Muscle layer of duodenum (tissue), 2 donors: Measurements from ENCODE around the gene GABRG3.

ENCODE experiments used
- H3K27ac ChIP-seq: one replicate; pipeline ENCODE4 v1.7.0; 2013; ENCODE audit warnings: mild to moderate bottlenecking, low read length
- H3K27me3 ChIP-seq: one replicate; pipeline ENCODE4 v1.7.0; 2013; ENCODE audit warnings: low read depth, mild to moderate bottlenecking, control low read depth, low read length
- H3K36me3 ChIP-seq, 2 donors: one replicate each; pipeline ENCODE4 v1.7.0; 2013; ENCODE audit warnings: low read length in 2 of 2, control low read depth in 1 of 2, mild to moderate bottlenecking in 1 of 2; ENCODE audit not compliant: insufficient read depth in 2 of 2, control insufficient read depth in 1 of 2
- H3K4me1 ChIP-seq, 2 donors: one replicate each; pipeline ENCODE4 v1.7.0; 2013; ENCODE audit warnings: low read length in 2 of 2, mild to moderate bottlenecking in 2 of 2, control low read depth in 1 of 2, moderate library complexity in 1 of 2; ENCODE audit not compliant: insufficient read depth in 2 of 2, control insufficient read depth in 1 of 2
- H3K4me3 ChIP-seq, 2 donors: one replicate each; pipeline ENCODE4 v1.7.0; 2013; ENCODE audit warnings: low read length in 2 of 2, low read depth in 1 of 2, mild to moderate bottlenecking in 1 of 2
- H3K9me3 ChIP-seq, 2 donors: one replicate each; pipeline ENCODE4 v1.7.0; 2013; ENCODE audit warnings: low read length in 2 of 2, control low read depth in 1 of 2, mild to moderate bottlenecking in 1 of 2; ENCODE audit not compliant: control insufficient read depth in 1 of 2
- donor health status: healthy.

The GABRG3 gene

GRCh38 chr15:27550635-27551034 is 579.7 kb downstream of the GABRG3 start:
- H3K4me1 ChIP-seq = no peaks in the 10 kb centered on the region
- no peaks in the 10 kb centered on the region for H3K27me3 ChIP-seq
- no peaks in the 10 kb centered on the region for H3K36me3 ChIP-seq
- H3K27ac ChIP-seq = no peak overlapping the region
- H3K9me3 ChIP-seq = no peaks in the 10 kb centered on the region
- no peak overlapping the region for H3K4me3 ChIP-seq

- Histone ChIP-seq H3K27ac (no peak overlapping the region), H3K36me3 (no peaks in the 10 kb centered on the region), H3K4me3 (no peak overlapping the region), H3K9me3 (no peaks in the 10 kb centered on the region), H3K27me3 (no peaks in the 10 kb centered on the region), H3K4me1 (no peaks in the 10 kb centered on the region)
Observed at GRCh38 chr15:27561816-27562215, 590.8 kb downstream of the GABRG3 start.

- no peak overlapping the region for H3K27ac ChIP-seq
- H3K4me3 ChIP-seq = no peak overlapping the region
- H3K4me1 ChIP-seq = no peaks in the 10 kb centered on the region
- no peaks in the 10 kb centered on the region for H3K27me3 ChIP-seq
- H3K9me3 ChIP-seq = no peaks in the 10 kb centered on the region
- H3K36me3 ChIP-seq = no peaks in the 10 kb centered on the region
Observed at GRCh38 chr15:27563765-27564370, 592.9 kb downstream of the GABRG3 start.

- Histone ChIP-seq H3K4me1 (no peaks in the 10 kb centered on the region), H3K4me3 (no peak overlapping the region), H3K9me3 (no peaks in the 10 kb centered on the region), H3K27me3 (no peaks in the 10 kb centered on the region), H3K27ac (no peak overlapping the region), H3K36me3 (no peaks in the 10 kb centered on the region)
Observed at GRCh38 chr15:27564656-27565055, 593.7 kb downstream of the GABRG3 start.

- H3K36me3 ChIP-seq = no peaks in the 10 kb centered on the region
- no peaks in the 10 kb centered on the region for H3K27me3 ChIP-seq
- no peaks in the 10 kb centered on the region for H3K4me1 ChIP-seq
- H3K27ac ChIP-seq = no peak overlapping the region
- H3K9me3 ChIP-seq = no peaks in the 10 kb centered on the region
- H3K4me3 ChIP-seq = no peak overlapping the region
Observed at GRCh38 chr15:27570746-27571145, 599.8 kb downstream of the GABRG3 start.

- Histone ChIP-seq H3K9me3 (peaks cover 0 to 3% of the 10 kb centered on the region in 2 donors), H3K4me1 (no peaks in the 10 kb centered on the region), H3K27ac (no peak overlapping the region), H3K36me3 (no peaks in the 10 kb centered on the region), H3K27me3 (no peaks in the 10 kb centered on the region), H3K4me3 (no peak overlapping the region)
Observed at GRCh38 chr15:27573805-27574485, 603.0 kb downstream of the GABRG3 start.

- H3K4me3 ChIP-seq = no peak overlapping the region
Observed at GRCh38 chr15:27574541-27575054, 603.6 kb downstream of the GABRG3 start.

GRCh38 chr15:27575521-27575920 is 604.5 kb downstream of the GABRG3 start:
- H3K4me3 ChIP-seq = no peak overlapping the region
- peaks cover 3 to 7% of the 10 kb centered on the region in 2 donors for H3K9me3 ChIP-seq
- no peak overlapping the region for H3K27ac ChIP-seq
- H3K36me3 ChIP-seq = no peaks in the 10 kb centered on the region
- H3K27me3 ChIP-seq = no peaks in the 10 kb centered on the region
- H3K4me1 ChIP-seq = no peaks in the 10 kb centered on the region

More at GRCh38 chr15:27574541-27575054, 603.6 kb downstream of the GABRG3 start:
- Histone ChIP-seq H3K27me3 (no peaks in the 10 kb centered on the region), H3K27ac (no peak overlapping the region), H3K4me1 (no peaks in the 10 kb centered on the region), H3K9me3 (peaks cover 3 to 4% of the 10 kb centered on the region in 2 donors), H3K36me3 (no peaks in the 10 kb centered on the region)

GRCh38 chr15:27576576-27576975 is 605.6 kb downstream of the GABRG3 start:
- Histone ChIP-seq H3K27ac (no peak overlapping the region), H3K4me1 (no peaks in the 10 kb centered on the region), H3K36me3 (no peaks in the 10 kb centered on the region), H3K4me3 (no peak overlapping the region), H3K27me3 (no peaks in the 10 kb centered on the region), H3K9me3 (peaks cover 3 to 7% of the 10 kb centered on the region in 2 donors)

- H3K36me3 ChIP-seq = no peaks in the 10 kb centered on the region
- H3K4me1 ChIP-seq = no peaks in the 10 kb centered on the region
- H3K9me3 ChIP-seq = peaks cover 3 to 7% of the 10 kb centered on the region in 2 donors
- no peak overlapping the region for H3K27ac ChIP-seq
- no peak overlapping the region for H3K4me3 ChIP-seq
- no peaks in the 10 kb centered on the region for H3K27me3 ChIP-seq
Observed at GRCh38 chr15:27579738-27580137, 608.8 kb downstream of the GABRG3 start.

GRCh38 chr15:27582726-27583410 is 611.9 kb downstream of the GABRG3 start:
- H3K27ac ChIP-seq = no peak overlapping the region
- no peaks in the 10 kb centered on the region for H3K4me1 ChIP-seq
- H3K9me3 ChIP-seq = peaks cover 3 to 7% of the 10 kb centered on the region in 2 donors
- no peak overlapping the region for H3K4me3 ChIP-seq
- no peaks in the 10 kb centered on the region for H3K36me3 ChIP-seq
- H3K27me3 ChIP-seq = peaks cover 4% of the 10 kb centered on the region
